ENCODE measurements around the gene DIPK1B.

DNA sequence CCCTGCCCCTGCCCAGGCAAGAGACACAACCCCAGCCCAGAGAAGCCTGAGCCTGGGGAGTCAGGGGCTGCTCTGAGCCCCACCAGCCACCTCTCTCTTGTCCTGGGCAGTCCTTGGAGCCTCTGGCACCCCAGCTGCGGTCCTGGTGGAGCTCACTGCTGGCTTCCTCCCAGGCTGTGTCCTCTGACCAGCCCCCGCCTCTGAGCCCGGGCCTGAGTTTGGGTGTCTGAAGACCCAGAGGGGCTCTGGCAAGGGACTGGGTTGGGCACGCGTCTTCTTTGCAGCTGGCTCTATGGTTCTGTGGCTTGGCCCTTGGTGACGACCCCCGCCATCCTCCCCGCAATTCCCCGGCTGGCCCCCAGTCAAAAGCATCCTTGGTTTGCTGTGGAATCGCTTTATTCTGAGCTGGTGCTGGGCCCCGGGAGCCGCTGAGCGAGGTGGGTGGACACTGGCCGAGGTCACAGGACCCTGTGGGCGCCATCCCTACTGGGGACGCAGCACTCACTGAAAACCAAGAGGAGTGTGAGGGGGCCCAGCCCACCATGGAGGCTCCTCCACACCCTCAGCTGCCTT, 31.4 kb downstream of the DIPK1B start:
- TF ChIP-seq, protein P1, sequence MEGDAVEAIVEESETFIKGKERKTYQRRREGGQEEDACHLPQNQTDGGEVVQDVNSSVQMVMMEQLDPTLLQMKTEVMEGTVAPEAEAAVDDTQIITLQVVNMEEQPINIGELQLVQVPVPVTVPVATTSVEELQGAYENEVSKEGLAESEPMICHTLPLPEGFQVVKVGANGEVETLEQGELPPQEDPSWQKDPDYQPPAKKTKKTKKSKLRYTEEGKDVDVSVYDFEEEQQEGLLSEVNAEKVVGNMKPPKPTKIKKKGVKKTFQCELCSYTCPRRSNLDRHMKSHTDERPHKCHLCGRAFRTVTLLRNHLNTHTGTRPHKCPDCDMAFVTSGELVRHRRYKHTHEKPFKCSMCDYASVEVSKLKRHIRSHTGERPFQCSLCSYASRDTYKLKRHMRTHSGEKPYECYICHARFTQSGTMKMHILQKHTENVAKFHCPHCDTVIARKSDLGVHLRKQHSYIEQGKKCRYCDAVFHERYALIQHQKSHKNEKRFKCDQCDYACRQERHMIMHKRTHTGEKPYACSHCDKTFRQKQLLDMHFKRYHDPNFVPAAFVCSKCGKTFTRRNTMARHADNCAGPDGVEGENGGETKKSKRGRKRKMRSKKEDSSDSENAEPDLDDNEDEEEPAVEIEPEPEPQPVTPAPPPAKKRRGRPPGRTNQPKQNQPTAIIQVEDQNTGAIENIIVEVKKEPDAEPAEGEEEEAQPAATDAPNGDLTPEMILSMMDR (IDR thresholded peaks at IDR 0.05; ENCODE audit: borderline replicate concordance, extremely low read depth, low read length, poor library complexity, severe bottlenecking): no peak
- TF ChIP-seq EZH2 (IDR thresholded peaks at IDR 0.05; ENCODE audit: borderline replicate concordance, low read depth, low read length, severe bottlenecking): no peak
